Raji (cell line): ENCODE results near the gene GABRR2.

Experiments
- POLR2A ChIP-seq: IDR thresholded peaks from 2 replicates; pipeline ENCODE4 v1.6.1; 2011; ENCODE audit warnings: low read depth, low read length, control low read depth; ENCODE audit not compliant: insufficient read depth

The GABRR2 gene

GRCh38 chr6:89308525-89309395 is 6.3 kb downstream of the GABRR2 start:
- TF ChIP-seq POLR2A: no peak

GRCh38 chr6:89302936-89303335 is 12.2 kb downstream of the GABRR2 start:
- no peak for TF ChIP-seq POLR2A

DNA sequence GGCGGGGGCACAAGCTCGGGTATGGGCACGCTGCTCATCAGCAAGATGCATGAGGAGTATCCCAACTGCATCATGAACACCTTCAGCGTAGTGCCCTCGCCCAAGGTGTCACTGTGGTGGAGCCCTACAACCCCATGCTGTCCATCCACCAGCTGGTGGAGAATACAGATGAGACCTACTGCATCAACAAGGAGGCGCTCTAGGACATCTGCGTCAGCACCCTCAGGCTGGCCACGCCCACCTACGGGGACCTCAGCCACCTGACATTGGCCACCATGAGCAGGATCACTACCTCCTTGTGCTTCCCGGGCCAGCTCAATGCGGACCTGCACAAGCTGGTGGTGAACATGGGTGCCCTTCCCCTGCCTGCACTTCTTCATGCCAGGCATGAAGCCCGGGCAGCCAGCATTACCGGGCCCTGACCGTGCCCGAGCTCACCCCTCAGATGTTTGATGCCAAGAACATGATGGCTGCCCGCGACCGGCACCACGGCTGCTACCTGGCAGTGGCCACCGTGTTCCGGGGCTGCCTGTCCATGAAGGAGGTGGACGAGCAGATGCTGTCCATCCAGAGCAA is 12.8 kb downstream of the GABRR2 start:
- no peak for TF ChIP-seq POLR2A

DNA sequence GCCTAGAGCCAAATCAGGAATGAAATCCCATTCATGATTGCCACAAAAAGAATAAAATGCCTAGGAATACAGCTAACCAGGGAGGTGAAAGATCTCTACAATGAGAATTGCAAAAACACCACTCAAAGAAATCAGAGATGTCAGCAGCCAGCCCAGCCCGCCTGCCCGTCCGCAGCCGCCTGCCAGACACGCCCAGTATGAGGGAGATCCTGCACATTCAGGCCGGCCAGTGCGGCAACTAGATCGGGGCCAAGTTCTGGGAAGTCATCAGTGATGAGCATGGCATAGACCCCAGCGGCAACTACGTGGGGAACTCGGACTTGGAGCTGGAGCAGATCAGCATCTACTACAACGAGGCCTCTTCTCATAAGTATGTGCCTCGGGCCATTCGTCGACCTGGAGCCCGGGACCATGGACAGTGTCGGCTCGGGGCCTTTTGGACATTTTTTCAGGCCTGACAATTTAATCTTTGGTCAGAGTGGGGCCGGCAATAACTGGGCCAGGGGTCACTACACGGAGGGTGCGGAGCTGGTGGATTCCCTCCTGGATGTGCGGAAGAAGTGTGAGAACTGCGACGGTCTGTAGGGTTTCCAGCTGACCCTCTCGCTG is 13.4 kb downstream of the GABRR2 start:
- no peak for TF ChIP-seq POLR2A

DNA sequence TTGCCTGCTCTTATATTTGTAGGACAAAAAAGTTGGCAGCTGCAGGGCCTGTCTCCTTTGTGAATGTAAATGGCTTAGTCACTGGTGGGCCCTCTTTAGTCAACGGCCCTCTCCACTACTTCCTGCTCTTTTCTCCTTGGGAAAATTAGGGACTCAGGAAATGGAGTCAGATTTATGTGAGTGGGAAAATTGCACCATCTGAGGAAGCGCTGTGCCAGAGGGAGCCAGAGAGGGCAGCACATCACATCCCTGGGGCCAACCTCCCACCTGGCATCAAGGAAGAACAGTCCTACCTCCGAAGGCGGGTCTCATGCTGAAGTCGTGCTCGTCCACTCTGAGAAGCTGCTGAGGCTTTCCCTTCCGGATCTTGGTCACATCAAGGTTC is 15.6 kb downstream of the GABRR2 start:
- no peak for TF ChIP-seq POLR2A

DNA sequence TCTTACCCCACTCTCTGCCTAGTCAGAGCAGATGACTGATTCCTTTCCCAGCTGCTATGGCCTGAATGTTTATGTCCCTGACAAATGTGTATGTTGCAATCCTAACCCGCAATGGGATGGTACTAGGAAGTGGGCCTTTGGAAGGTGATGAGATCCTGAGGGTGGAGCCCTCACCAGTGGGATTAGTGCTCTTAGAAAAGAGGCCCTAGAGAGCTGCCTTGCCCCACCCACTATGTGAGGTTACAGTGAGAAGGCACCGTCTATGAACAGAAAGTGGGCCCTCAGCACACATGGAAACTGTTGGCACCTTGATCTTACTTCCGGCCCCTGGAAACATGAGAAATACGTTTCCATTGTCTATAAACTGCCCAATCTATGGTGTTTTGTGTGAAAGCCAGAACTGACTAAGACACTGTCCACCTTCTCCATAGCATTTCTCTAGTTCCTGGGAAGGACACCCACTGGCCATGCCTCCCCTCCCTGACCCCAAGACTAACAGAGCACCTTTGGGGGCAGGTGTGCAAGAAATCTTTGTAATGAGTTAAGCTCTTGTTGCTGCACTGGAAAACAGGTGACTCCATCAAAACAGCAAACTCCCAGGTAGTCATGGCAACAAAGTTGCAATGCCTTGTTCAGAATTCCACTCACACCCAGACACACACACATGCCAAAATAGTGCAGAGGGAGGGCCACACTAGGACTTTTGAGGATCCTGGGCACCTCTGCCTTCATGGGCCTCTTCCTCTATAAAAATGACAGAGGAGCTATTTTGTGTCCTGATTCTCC is 16.2 kb downstream of the GABRR2 start:
- TF ChIP-seq POLR2A: no peak

GRCh38 chr6:89297695-89298351 is 17.3 kb downstream of the GABRR2 start:
- TF ChIP-seq POLR2A: no peak

GRCh38 chr6:89295981-89296380 is 19.1 kb downstream of the GABRR2 start:
- TF ChIP-seq POLR2A: no peak

- TF ChIP-seq POLR2A: no peak
Observed at GRCh38 chr6:89291256-89291819, 23.8 kb downstream of the GABRR2 start.

DNA sequence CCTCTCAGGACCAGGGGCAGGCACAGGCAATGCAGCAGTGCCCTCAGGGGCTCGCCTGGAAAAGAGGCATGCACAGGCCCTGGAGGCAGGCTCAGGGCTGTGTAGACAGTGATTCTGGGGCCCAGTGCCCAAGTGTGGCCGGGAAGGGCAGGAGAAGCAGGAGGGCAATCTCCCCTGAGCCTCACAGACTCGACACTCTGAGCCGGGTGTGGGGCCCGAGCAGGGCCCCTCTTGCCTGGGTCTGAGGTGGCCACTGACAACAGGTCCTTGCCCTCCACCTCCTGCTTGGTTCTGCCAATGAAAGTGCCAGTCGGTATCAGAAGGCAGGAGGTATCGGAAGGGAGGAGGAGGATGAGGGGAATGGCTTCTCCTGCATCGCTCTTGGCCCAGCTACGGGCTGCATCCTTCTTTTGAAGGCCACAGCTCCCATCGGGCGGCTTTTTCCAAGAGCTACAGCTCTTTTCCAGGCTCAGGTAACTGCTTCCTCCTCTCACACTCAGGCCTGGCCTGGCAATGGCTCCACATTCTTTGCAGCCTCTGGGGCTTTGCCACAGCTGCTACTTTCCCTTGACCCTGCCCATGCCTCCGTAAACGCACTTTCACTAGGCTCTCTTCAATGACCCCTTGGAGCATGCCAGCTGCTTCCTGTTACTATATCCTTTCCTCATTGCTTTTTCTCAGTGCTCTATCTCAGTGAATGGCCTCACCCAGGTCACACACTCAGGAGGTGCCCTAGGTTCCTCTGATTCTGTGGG is 24.5 kb downstream of the GABRR2 start:
- no peak for TF ChIP-seq POLR2A

GRCh38 chr6:89289710-89290109 is 25.4 kb downstream of the GABRR2 start:
- TF ChIP-seq POLR2A: no peak

GRCh38 chr6:89287351-89288028 is 27.6 kb downstream of the GABRR2 start:
- TF ChIP-seq POLR2A: no peak

GRCh38 chr6:89286516-89286915 is 28.6 kb downstream of the GABRR2 start:
- no peak for TF ChIP-seq POLR2A

GRCh38 chr6:89284963-89285735 is 29.9 kb downstream of the GABRR2 start:
- no peak for TF ChIP-seq POLR2A
